Breast epithelium (tissue), 4 donors: ENCODE measurements around the gene CHCHD4. TPM values are rescaled to one million over a fixed set of nuclear protein-coding genes. Genes with fewer than 3 reads are reported as not detected.

ENCODE experiments used
- DNase-seq, 2 donors: peaks; one replicate each; pipeline ENCODE4 v3.0.0-alpha.2; 2019; ENCODE audit warnings: low spot score in 2 of 2
- H3K27ac ChIP-seq, 2 donors: fragments of 200-600 bp; sonication (generic) in 1 of 2; one replicate each; pipeline ENCODE4 v1.5.1; 2016 to 2019; ENCODE audit warnings: mild to moderate bottlenecking in 1 of 2
- H3K27me3 ChIP-seq, 2 donors: fragments of 200-600 bp; sonication (generic) in 1 of 2; one replicate each; pipeline versions ENCODE4 v1.5.1 to v1.6.0; 2017 to 2019; ENCODE audit warnings: control low read depth in 1 of 2, mild to moderate bottlenecking in 1 of 2
- H3K36me3 ChIP-seq: fragments of 200-600 bp; one replicate; pipeline ENCODE4 v1.5.1; 2019
- H3K4me1 ChIP-seq, 2 donors: fragments of 200-600 bp; sonication (generic); one replicate each; pipeline ENCODE4 v1.5.1; 2016 to 2019; ENCODE audit warnings: control low read depth in 1 of 2
- H3K4me3 ChIP-seq, 3 donors: fragments of 200-600 bp; sonication (generic); 1 replicate in 2 of 3; 2 replicates in 1 of 3; pipeline ENCODE4 v1.5.1; 2016 to 2019; ENCODE audit warnings: mild to moderate bottlenecking in 3 of 3, moderate library complexity in 2 of 3
- H3K9me3 ChIP-seq, 2 donors: fragments of 200-600 bp; sonication (generic) in 1 of 2; one replicate each; pipeline ENCODE4 v1.5.1; 2016 to 2019; ENCODE audit warnings: control low read depth in 1 of 2
- CTCF ChIP-seq, 3 donors: fragments of 450-650 bp; IDR thresholded peaks; one replicate each; pipeline ENCODE4 v1.5.1; 2016 to 2017; ENCODE audit warnings: antibody characterized with exemption in 3 of 3, mild to moderate bottlenecking in 3 of 3, moderate library complexity in 3 of 3
- POLR2A ChIP-seq: fragments of 450-650 bp; IDR thresholded peaks from one replicate; pipeline ENCODE4 v1.6.1; 2016; ENCODE audit warnings: antibody characterized with exemption, mild to moderate bottlenecking, moderate library complexity
- POLR2AphosphoS5 ChIP-seq, 3 donors: sonication (generic); formaldehyde crosslinking; IDR thresholded peaks; one replicate each; pipeline ENCODE4 v1.6.1; 2017; ENCODE audit warnings: antibody characterized with exemption in 3 of 3
- intact Hi-C: fragments of 100-400 bp; cut with DNase I; formaldehyde crosslinking; loops from one replicate; pipeline ENCODE4 v1.15.1; 2023; ENCODE audit warnings: low total_unique reads
- total RNA-seq, 3 donors: library from RNA; depleted of rRNA; stranded (reverse); fragments of >200 nt; gene quantifications; one replicate each; pipeline ENCODE4 v1.1.0, GENCODE V29; 2016

The CHCHD4 gene
- total RNA-seq, 3 donors from 2014 or later = 15.1 to 19.9 (median 17.9) TPM

- Histone ChIP-seq H3K36me3 (peaks cover under 1% of the 10 kb centered on the region), H3K4me1 (peaks cover 8% of the 10 kb centered on the region in 2 donors), H3K9me3 (no peaks in the 10 kb centered on the region), H3K4me3 (no peak overlapping the region), H3K27ac (peak overlapping the region in 1 of 2 donors; percentile 32), H3K27me3 (no peaks in the 10 kb centered on the region)
- DNase-seq = no peak
- no peak for TF ChIP-seq POLR2A
- TF ChIP-seq CTCF (IDR thresholded peaks at IDR 0.05) = no peak
- no peak for TF ChIP-seq POLR2AphosphoS5 (IDR thresholded peaks at IDR 0.05)
- intact Hi-C loops = no loop called here
These were observed 14.4 kb upstream of the CHCHD4 start for GRCh38 chr3:14138878-14139655.

GRCh38 chr3:14138109-14138877 is 13.6 kb upstream of the CHCHD4 start:
- no peak overlapping the region for H3K4me3 ChIP-seq
- TF ChIP-seq POLR2AphosphoS5 (IDR thresholded peaks at IDR 0.05) = no peak
- TF ChIP-seq POLR2A = no peak
- TF ChIP-seq CTCF (IDR thresholded peaks at IDR 0.05) = no peak
- intact Hi-C loops = no loop called here
- peak overlapping the region in 1 of 2 donors; percentile 41 for H3K27ac ChIP-seq
- H3K27me3 ChIP-seq = no peaks in the 10 kb centered on the region
- no peaks in the 10 kb centered on the region for H3K9me3 ChIP-seq
- H3K4me1 ChIP-seq = peaks cover 4 to 5% of the 10 kb centered on the region in 2 donors
- H3K36me3 ChIP-seq = peaks cover 8% of the 10 kb centered on the region
- DNase-seq = no peak

- no peaks in the 10 kb centered on the region for H3K4me1 ChIP-seq
- no peak overlapping the region for H3K4me3 ChIP-seq
- H3K27ac ChIP-seq = no peak overlapping the region
- peaks cover 8% of the 10 kb centered on the region for H3K36me3 ChIP-seq
- H3K9me3 ChIP-seq = no peaks in the 10 kb centered on the region
- no peak for TF ChIP-seq CTCF (IDR thresholded peaks at IDR 0.05)
- TF ChIP-seq POLR2AphosphoS5 (IDR thresholded peaks at IDR 0.05) = no peak
- no peak for TF ChIP-seq POLR2A
- DNase-seq = no peak
- intact Hi-C loops = no loop called here
- H3K27me3 ChIP-seq = no peaks in the 10 kb centered on the region
These were observed 12.8 kb upstream of the CHCHD4 start for GRCh38 chr3:14137445-14137844.

GRCh38 chr3:14137004-14137403 is 12.3 kb upstream of the CHCHD4 start:
- no peaks in the 10 kb centered on the region for H3K9me3 ChIP-seq
- H3K4me3 ChIP-seq = no peak overlapping the region
- no peaks in the 10 kb centered on the region for H3K27me3 ChIP-seq
- no peak for TF ChIP-seq POLR2AphosphoS5 (IDR thresholded peaks at IDR 0.05)
- TF ChIP-seq POLR2A = no peak
- TF ChIP-seq CTCF (IDR thresholded peaks at IDR 0.05) = no peak
- no peaks in the 10 kb centered on the region for H3K4me1 ChIP-seq
- H3K27ac ChIP-seq = no peak overlapping the region
- DNase-seq = no peak
- intact Hi-C loops = no loop called here
- peaks cover 8% of the 10 kb centered on the region for H3K36me3 ChIP-seq

GRCh38 chr3:14135581-14135980 is 10.9 kb upstream of the CHCHD4 start:
- Histone ChIP-seq H3K27me3 (no peaks in the 10 kb centered on the region), H3K4me3 (no peak overlapping the region), H3K4me1 (no peaks in the 10 kb centered on the region), H3K9me3 (no peaks in the 10 kb centered on the region), H3K27ac (no peak overlapping the region), H3K36me3 (peaks cover 8% of the 10 kb centered on the region)
- intact Hi-C loops = no loop called here
- TF ChIP-seq POLR2A (no peak), POLR2AphosphoS5 (IDR thresholded peaks at IDR 0.05) (no peak), CTCF (IDR thresholded peaks at IDR 0.05) (no peak)
- DNase-seq = no peak
